Stimulated activated CD4-positive, alpha-beta T cell treated with anti-CD3 and anti-CD28 coated beads, TNF-alpha, amount 100 ng/mL, for 4 hours (primary cell): ENCODE data around the gene HTR2A.
"Not testable (repeated sequence)": the region's sequence is repeated elsewhere in the genome, so short reads cannot be mapped to it uniquely, and the experiment has no call there.

Experiments used
- DNase-seq, 3 experiments: peaks; one replicate each; pipeline ENCODE4 v3.0.0-alpha.2; 2020; ENCODE audit warnings: low read depth in 3 of 3

HTR2A gene

DNA sequence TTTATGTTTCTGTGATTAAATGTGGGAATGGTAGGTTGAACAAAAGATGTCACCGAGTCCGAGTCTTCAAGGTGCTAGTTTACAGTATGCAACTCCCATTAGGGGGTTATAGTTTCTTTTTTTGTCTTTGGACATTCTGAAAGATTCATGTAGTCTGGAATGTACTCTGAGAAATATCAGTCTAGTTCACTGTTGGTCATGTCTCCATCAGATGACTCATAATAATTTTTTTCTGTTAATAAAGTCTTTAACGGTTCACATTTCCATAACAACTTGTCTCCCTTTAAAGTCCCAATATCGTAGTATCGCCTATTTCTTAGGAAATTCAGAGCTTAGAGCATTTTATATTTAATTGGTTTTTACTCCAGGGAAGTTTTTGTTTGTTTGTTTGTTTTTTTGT, 86.4 kb downstream of the HTR2A start:
- no peak for DNase-seq

DNA sequence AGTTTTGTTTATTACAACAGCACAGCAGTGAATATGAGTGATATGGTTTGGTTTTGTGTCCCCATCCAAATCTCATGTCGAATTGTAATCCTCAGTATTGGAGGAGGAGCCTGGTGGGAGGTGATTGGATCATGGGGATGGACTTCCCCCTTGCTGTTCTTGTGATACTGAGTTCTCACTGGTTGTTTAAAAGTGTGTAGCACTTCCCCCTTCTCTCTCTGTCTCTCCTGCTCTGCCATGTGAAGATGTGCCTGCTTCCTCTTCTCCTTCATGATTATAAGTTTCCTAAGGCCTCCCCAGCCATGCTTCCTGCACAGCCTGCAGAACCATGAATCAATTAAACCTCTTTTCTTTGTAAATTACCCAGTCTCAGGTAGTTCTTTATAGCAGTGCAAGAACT, 91.9 kb downstream of the HTR2A start:
- DNase-seq = not testable (repeated sequence)

DNA sequence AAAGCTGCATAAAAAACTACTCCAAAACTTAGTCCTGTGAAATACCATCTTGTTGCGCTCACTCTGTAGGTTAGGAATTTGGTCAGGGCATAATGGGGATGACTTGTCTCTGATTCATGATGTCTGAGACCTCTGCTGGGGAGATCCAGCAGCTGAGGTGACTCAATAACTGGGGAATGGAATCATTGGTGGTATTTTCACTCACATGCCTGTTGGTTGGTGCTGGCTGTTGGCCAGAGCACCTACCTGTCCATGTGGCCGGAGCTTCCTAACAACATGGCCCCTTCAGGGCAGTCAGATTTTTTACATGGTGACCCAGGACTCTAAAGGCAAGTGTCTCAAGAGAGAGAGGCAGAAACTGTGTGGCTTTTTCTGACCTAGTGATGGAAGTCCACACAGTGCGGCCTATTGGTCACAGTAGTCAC, 92.5 kb downstream of the HTR2A start:
- no peak for DNase-seq

DNA sequence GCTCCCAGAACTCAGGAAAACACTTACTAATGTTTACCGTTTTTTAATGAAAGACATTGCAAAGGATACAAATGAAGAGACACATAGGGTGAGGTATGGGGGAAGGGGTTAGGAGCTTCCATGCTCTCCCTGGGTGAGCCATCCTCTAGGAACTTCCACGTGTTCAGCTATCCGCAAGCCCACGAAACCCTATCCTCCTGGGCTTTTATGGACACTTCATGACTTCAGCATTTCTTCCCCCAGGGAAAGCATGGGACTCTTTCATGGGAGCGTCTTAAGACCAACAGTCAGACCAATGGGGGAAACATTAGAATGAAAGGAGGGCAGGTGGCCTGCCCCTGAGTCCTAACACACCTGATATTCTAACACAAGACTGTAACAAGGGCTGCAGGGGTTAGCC, 93.3 kb downstream of the HTR2A start:
- no peak for DNase-seq

- DNase-seq = no peak
Measured at GRCh38 chr13:46801858-46802257, 95.0 kb downstream of the HTR2A start.

GRCh38 chr13:46799139-46799538, 97.7 kb downstream of the HTR2A start:
- no peak for DNase-seq

DNA sequence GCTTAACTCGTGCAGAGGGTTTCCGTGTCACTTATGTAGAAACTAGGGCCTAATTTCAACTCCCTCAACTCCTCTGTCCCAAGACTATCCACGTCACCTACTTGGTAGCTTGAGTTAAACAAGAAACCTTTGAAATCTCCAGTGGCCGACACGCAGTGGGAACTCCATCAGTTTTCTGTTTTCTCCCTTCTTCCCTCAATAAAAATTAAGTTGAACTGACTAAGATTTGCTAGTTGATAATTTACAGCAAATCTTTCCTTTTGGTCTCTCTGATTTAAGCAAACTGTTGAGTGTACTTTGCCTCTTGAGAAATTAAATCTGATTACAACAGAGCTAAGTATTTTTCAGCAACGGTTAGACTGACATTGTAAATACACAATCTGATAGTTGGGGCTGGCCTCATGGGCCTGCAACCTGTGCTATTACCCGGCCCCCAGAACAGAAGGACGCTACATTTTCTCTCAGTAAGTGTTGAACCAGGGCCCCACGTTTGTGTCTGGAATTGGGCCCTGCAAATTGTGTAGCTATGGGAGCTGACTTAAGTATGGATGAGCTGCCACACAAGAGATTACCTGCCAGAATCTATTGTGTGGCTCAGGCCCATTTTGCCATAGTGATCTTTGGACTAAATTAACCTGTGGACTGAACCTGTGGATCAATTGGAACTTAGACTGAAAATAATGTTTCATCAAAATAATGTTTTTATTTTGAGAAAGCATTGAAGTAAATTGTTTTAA, 99.2 kb downstream of the HTR2A start:
- no peak for DNase-seq

GRCh38 chr13:46796515-46797474, 100.1 kb downstream of the HTR2A start, which contains the start of gene ESD:
TSS of gene ESD (minus strand) at chr13:46797161. CDS start at chr13:46791413, 5,748 bp downstream.
- peak; percentile 84 to 91 (median 87) for DNase-seq

DNA sequence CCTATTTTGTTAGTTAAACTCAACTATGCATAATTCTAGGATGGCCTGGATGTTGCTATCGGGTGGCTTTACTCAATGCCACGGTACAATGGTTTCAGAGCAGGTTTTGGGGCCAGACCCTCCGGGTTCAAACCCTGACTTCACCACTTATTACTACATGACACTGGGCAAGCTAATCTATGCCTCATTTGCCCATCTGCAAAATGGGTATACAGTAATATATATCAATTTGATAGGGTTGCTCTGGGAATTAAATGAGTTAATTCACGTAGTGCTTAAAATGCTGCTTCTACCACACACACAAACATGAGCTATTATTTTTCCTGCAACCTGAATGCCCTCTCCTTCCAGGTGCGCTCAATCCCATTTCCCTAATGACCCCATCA, 100.7 kb downstream of the HTR2A start:
- no peak for DNase-seq

DNA sequence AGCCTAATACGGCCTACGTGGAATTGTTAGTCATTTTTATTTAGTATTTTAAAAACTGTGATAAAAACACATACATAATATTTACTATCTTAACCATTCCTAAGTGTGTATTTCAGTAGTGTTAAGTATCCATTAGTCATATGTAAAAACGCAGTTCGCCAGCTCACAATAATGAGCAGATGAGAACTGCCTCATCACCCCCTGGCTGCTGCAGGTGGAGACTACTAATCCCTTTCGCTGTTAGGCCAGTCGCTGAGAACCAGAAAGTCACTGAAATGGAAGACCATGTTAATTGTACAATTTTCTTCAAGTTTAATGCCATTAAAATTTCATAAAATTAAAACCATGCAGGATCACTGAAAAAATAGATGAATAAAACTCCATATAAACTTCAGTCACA, 101.5 kb downstream of the HTR2A start:
- no peak for DNase-seq

DNA sequence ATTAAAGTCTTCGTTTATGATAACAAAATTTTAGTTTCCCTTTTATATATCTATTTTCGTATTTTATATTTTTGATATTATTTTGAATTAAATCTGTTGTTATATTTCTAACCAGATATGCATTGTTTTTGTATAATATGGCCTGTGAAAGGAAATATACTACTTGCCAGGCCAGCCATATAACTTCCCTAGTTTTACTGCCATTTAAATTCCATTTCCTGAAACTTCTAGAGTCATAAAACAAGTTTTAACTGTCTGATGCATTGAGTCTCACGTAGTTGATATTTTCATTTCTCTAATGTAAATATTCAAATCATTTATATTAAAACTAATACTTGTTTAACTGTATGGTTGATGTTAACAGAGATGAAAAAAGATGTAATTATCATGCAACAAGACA, 113.3 kb downstream of the HTR2A start:
- no peak for DNase-seq

DNA sequence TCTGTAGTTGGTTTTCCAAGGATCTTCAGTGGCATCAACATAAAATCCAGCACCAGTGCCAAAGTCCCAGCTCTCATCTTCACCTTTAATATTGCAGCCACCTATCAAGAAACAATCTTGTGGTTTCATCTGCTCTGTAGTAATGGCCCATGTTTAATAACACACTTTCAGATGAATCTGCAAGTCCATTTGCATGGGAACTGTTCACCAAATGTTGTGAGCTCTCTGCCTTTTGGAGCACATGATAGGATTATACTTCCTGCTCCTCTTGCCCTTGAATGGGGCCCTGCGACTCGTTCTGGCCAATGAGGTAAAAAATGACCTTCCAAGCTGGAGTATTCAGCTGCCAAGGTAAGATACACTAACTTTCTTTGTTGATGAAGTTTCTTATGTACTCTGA, 114.2 kb downstream of the HTR2A start:
- no peak for DNase-seq

GRCh38 chr13:46782066-46782465, 114.8 kb downstream of the HTR2A start:
- no peak for DNase-seq
